ENCODE results near the gene ZFPM1. TPM values are rescaled to one million over a fixed set of nuclear protein-coding genes. Genes with fewer than 3 reads are reported as not detected.
A peak's percentile ranks its signal among the peaks of the same experiment; 100 is the strongest.

Gene ZFPM1
- total RNA-seq, 1 donor from 2014 or later = 8.4 TPM

GRCh38 chr16:88526008-88526905, 73.2 kb downstream of the ZFPM1 start:
- peaks cover 8% of the 10 kb centered on the region for H3K4me1 ChIP-seq
- no peaks in the 10 kb centered on the region for H3K36me3 ChIP-seq
- no peak overlapping the region for H3K4me3 ChIP-seq
- H3K27me3 ChIP-seq = no peaks in the 10 kb centered on the region
- no peak overlapping the region for H3K27ac ChIP-seq
- ATAC-seq = no peak
- no peaks in the 10 kb centered on the region for H3K9me3 ChIP-seq
- no peak for DNase-seq
- no peak for TF ChIP-seq CTCF (IDR thresholded peaks at IDR 0.05)
- intact Hi-C loops (cut with DNase I) = loop anchor here (2.0 kb wide), 1 partner anchor 81 kb away; no protein-coding TSS in a partner anchor

GRCh38 chr16:88526906-88527185, 73.8 kb downstream of the ZFPM1 start:
- H3K9me3 ChIP-seq = no peaks in the 10 kb centered on the region
- no peak for TF ChIP-seq CTCF (IDR thresholded peaks at IDR 0.05)
- H3K4me3 ChIP-seq = no peak overlapping the region
- intact Hi-C loops (cut with DNase I) = loop anchor here (2.0 kb wide), 1 partner anchor 82 kb away; no protein-coding TSS in a partner anchor
- H3K4me1 ChIP-seq = peaks cover 8% of the 10 kb centered on the region
- H3K36me3 ChIP-seq = no peaks in the 10 kb centered on the region
- DNase-seq (no peak), ATAC-seq (no peak)
- H3K27me3 ChIP-seq = no peaks in the 10 kb centered on the region
- no peak overlapping the region for H3K27ac ChIP-seq

GRCh38 chr16:88527186-88527936, 74.3 kb downstream of the ZFPM1 start:
- Histone ChIP-seq H3K4me1 (peaks cover 8% of the 10 kb centered on the region), H3K27me3 (no peaks in the 10 kb centered on the region), H3K4me3 (no peak overlapping the region), H3K9me3 (no peaks in the 10 kb centered on the region), H3K36me3 (no peaks in the 10 kb centered on the region), H3K27ac (no peak overlapping the region)
- TF ChIP-seq CTCF (IDR thresholded peaks at IDR 0.05) = peak; percentile 87
- intact Hi-C loops (cut with DNase I) = loop anchor here (2.0 kb wide), 1 partner anchor 83 kb away; no protein-coding TSS in a partner anchor
- DNase-seq (peak; percentile 83), ATAC-seq (peak; percentile 80)

- no peak overlapping the region for H3K4me3 ChIP-seq
- DNase-seq = no peak
- H3K27me3 ChIP-seq = no peaks in the 10 kb centered on the region
- no peak for TF ChIP-seq CTCF (IDR thresholded peaks at IDR 0.05)
- peaks cover 8% of the 10 kb centered on the region for H3K4me1 ChIP-seq
- intact Hi-C loops (cut with DNase I) = loop anchor here (2.0 kb wide), 1 partner anchor 83 kb away; no protein-coding TSS in a partner anchor
- ATAC-seq = no peak
- no peaks in the 10 kb centered on the region for H3K36me3 ChIP-seq
- H3K27ac ChIP-seq = no peak overlapping the region
- no peaks in the 10 kb centered on the region for H3K9me3 ChIP-seq
Observed at GRCh38 chr16:88527937-88528743, 75.1 kb downstream of the ZFPM1 start.

GRCh38 chr16:88528902-88529318, 75.8 kb downstream of the ZFPM1 start:
- intact Hi-C loops (cut with DNase I) = no loop called here

More at GRCh38 chr16:88528902-88529318, 75.8 kb downstream of the ZFPM1 start:
- Histone ChIP-seq H3K27ac (no peak overlapping the region), H3K9me3 (no peaks in the 10 kb centered on the region), H3K4me1 (peaks cover 8% of the 10 kb centered on the region), H3K4me3 (no peak overlapping the region), H3K27me3 (no peaks in the 10 kb centered on the region), H3K36me3 (no peaks in the 10 kb centered on the region)
- ATAC-seq (no peak), DNase-seq (no peak)
- no peak for TF ChIP-seq CTCF (IDR thresholded peaks at IDR 0.05)

Data from upper lobe of right lung (tissue), 1 donor.